ENCODE measurements around the gene CDC42EP4.

Gene CDC42EP4

DNA sequence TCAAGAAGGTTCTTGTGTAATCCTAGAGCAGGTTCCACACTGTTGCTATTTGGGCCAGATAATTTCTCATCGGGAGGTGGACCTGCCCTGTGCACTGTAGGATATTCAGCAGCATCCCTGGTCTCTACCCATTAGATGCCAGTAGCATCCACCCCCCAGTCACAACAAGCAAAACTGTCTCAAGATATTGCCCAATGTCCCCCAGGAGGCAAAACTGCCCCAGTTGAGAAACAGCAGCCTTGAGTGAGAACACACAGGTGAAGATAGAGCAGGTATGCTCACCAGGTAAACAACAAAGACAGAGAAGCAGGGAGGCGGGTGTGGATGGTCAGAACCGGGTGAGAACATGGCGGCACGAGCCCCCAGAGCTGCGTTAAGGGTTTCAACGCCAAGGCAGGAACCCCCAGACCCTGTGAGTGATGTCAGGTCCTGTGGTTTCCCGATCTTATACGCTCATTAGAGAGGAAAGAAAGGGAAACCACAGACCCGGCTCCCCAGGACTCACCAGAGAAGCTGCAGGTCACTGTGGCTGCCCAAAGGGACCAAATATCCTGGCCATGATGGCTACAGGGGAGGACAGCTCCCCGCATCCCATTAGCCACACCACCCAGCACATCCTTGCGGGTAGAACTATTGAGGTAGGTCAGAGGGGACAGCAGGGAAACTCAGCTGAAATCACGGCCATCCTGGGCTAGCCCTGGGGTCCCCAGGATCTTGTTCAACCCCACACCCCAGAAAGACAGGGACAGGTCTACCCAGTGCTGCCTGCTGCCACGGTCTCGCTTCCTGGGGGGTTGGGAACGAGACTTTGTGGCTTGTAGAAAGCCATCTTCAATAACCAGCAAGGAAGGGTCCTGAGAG, 21.2 kb downstream of the CDC42EP4 start:
- TF ChIP-seq, protein P1, sequence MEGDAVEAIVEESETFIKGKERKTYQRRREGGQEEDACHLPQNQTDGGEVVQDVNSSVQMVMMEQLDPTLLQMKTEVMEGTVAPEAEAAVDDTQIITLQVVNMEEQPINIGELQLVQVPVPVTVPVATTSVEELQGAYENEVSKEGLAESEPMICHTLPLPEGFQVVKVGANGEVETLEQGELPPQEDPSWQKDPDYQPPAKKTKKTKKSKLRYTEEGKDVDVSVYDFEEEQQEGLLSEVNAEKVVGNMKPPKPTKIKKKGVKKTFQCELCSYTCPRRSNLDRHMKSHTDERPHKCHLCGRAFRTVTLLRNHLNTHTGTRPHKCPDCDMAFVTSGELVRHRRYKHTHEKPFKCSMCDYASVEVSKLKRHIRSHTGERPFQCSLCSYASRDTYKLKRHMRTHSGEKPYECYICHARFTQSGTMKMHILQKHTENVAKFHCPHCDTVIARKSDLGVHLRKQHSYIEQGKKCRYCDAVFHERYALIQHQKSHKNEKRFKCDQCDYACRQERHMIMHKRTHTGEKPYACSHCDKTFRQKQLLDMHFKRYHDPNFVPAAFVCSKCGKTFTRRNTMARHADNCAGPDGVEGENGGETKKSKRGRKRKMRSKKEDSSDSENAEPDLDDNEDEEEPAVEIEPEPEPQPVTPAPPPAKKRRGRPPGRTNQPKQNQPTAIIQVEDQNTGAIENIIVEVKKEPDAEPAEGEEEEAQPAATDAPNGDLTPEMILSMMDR (IDR thresholded peaks at IDR 0.05; ENCODE audit: low read depth, low read length) = no peak
- no peak for DNase-seq (ENCODE audit: extremely low read depth, low read depth)

DNA sequence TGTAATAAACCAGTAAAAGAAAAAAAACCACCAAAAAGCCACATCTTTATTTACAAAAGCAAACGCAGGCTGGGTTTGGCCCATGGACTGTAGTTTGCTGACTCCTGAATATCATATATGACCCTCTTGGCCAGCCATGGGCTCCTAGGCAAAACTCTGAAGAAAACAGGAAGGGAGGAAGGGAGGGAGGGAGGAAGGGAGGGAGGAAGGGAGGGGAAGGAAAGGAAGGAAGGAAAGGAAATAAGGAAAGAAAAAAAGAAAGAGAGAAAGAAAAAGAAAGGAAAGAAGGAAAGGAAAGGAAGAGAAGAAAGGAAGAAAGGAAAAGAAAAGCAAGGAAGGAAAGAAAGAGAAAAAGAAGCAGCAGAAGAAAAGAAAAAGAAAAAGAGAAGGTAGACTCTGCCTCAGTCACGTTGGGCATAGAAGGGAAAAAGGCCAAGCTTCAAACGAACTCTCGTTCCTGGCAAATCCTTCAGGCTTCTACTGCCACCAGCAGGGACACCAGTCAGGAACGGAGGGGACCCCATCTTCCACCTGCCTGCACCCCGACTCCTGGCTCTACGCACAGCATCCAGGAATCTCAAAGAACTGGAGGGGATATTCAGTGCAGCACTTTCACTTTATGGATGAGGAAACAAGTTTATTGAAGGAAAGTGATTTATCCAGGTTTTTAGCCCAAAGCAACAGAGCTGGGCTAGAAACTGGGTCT, 22.1 kb downstream of the CDC42EP4 start:
- TF ChIP-seq, protein P1 (IDR thresholded peaks at IDR 0.05; ENCODE audit: low read depth, low read length) = no peak
- DNase-seq (ENCODE audit: extremely low read depth, low read depth) = no peak

DNA sequence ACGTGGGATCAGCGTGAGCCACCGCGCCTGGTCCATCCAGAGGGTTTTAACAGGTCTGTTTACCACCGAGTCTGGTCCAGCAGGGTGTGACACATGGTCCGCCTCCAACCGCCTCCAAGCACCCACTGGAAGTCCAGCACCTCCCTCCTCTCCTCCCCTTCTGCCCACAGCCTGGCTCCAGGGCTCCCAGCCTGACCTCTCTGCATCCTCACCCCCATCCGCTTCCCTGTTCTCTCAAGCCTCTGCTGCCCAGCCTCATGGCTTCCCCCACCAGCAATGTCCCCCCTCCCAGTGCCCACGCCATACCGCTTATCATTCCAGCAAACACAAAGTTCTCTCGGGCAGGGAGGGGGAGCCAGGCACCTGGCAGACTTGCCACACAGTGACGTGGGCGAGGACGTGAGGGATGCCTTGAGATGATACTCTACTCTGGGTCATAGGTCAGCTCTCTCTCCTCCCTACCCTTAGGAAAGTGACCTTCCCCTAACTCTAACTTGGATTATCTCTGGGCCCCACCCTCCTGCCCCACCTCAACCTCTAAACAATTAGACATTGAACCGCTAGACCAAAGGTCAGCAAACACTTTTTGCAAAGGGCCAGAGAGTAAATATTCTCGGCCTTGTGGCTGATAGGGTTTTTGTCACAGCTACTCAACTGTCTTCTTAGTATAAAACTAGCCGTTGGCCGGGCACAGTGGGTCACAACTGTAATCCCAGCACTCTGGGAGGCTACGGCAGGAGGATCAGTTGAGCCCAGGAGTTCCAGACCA, 23.1 kb downstream of the CDC42EP4 start:
- TF ChIP-seq, protein P1 (IDR thresholded peaks at IDR 0.05; ENCODE audit: low read depth, low read length) = no peak
- DNase-seq (ENCODE audit: extremely low read depth, low read depth) = no peak

DNA sequence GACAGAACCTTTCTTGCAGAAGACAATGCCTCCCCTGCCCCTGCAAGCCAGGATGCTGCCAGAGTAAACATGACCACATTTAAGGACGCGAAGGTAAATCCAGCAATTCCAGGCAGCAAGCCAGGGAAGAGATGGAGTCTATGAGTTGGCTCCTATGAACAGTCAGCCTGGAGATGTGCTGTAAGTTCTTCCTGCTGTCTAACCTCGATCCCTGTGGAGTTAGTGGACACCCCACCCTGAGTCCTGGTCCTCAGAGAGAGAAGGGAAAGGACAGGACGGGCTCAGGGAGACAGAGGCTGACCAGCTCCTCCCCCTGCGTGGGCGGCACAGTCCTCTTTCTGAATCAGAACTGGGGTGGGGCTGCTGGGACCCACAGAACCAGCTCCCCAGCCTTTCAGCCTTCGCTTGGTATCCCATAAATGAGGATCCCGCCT, 24.9 kb downstream of the CDC42EP4 start:
- TF ChIP-seq, protein P1 (IDR thresholded peaks at IDR 0.05; ENCODE audit: low read depth, low read length) = no peak
- no peak for DNase-seq (ENCODE audit: extremely low read depth, low read depth)

DNA sequence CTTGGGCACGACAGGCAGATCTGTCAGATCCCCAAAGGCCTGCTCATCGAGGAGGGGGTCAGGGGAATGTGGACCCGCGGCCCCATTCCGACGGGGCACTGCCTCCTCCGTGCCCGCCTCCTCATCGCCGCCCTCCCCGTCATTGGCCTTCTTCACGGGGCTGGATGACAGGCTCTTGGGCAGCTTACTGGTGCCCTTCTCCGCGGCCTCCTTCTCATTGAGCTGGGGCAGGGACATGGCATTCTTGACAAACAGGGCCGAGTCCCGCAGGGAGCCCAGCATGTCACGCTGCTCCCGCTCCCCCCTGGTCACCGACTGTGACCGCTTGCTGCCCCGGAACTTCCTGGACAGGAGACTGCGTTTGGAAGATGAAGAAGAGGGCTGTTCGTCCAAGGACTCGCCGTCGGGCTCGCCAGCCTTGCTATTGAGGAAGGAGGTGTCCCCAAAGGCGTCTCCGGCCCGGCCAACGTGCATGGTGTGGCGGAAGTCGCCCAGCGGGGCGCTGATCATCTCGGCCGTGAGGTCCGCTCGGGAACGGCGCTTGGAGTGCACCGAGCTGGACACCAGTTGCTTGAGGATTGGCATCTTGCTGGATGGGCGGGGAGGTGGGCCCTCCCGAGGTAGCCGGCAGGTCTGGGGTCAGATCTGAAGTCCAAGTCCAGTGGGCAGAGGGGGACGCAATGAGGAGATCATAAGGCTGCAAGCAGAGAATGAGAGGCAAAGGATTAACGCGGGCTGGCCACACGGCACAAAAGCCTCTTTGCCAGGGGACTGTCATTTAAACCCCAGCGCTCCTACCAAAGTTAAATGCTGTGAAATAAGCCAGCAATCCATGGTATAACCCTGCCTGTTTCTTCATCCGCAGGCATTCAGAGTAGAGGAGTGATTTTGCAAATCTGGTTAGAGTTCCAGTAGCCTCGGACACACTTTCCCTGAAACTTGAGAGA, 25.6 kb downstream of the CDC42EP4 start:
- DNase-seq (ENCODE audit: extremely low read depth, low read depth) = no peak
- TF ChIP-seq, protein P1 (IDR thresholded peaks at IDR 0.05; ENCODE audit: low read depth, low read length) = no peak

DNA sequence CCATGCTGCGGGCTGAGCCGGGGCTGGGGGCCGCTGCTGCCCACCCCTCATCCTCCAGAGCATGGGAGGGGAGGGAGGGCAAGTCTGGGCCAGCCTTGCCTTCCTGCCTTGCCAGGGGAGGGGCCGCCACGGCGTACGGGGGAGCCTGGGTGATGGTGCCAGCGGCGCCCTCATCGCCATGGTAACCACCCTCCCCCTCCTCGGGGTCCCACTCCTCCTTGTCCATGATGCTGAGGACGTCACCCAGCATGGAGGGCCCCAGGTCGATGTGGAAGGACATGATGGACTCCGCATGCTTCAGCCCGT, 26.2 kb downstream of the CDC42EP4 start:
- TF ChIP-seq, protein P1 (IDR thresholded peaks at IDR 0.05; ENCODE audit: low read depth, low read length) = no peak
- no peak for DNase-seq (ENCODE audit: extremely low read depth, low read depth)

Measured in AG09319 (cell line).